T-cell (primary cell): ENCODE measurements around the gene CA12. TPM values are rescaled to one million over a fixed set of nuclear protein-coding genes. Genes with fewer than 3 reads are reported as not detected.

Experiments
- ATAC-seq, 4 experiments: fragments of 200-7000 bp in 3 of 4; fragments of 150-1000 bp in 1 of 4; cut with Tn5 transposase; replicated peaks in 1 of 4; 1 replicate in 3 of 4; 2 replicates in 1 of 4; pipeline ENCODE4 v1.10.0; 2021; ENCODE audit warnings: moderate library complexity in 3 of 4, mild to moderate bottlenecking in 2 of 4, moderate number of reproducible peaks in 1 of 4
- CTCF ChIA-PET, 2 donors: fragments of 300-600 bp; sonication (Branson Sonifier 250); formaldehyde crosslinking; loops; one replicate each; lab custom pipeline; 2022; ENCODE audit warnings: antibody characterized with exemption in 2 of 2; lab: Charles Lee
- POLR2A ChIA-PET, 2 donors: fragments of 300-600 bp; sonication (Branson Sonifier 250); formaldehyde crosslinking; loops; one replicate each; lab custom pipeline; 2022; ENCODE audit warnings: antibody characterized with exemption in 2 of 2; lab: Charles Lee
- DNase-seq, 35 experiments: peaks; one replicate each; pipeline versions ENCODE4 v3.0.0 to v3.0.0-alpha.2; 2013 to 2023
- H3K27ac ChIP-seq: one replicate; pipeline ENCODE4 v1.5.1; 2013; ENCODE audit warnings: low read length
- H3K27me3 ChIP-seq, 2 experiments: replicated peaks in 1 of 2; 1 replicate in 1 of 2; 2 replicates in 1 of 2; pipeline versions ENCODE4 v1.6.1 to v1.7.0; 2013; ENCODE audit warnings: low read length in 1 of 2, mixed read lengths in 1 of 2; ENCODE audit not compliant: control insufficient read depth in 2 of 2, insufficient read depth in 2 of 2; ENCODE audit errors: extremely low read depth in 1 of 2
- H3K36me3 ChIP-seq, 2 donors: 1 replicate in 1 of 2; 2 replicates in 1 of 2; pipeline versions ENCODE4 v1.6.1 to v1.7.0; 2013; ENCODE audit warnings: low read length in 1 of 2; ENCODE audit not compliant: control insufficient read depth in 2 of 2, insufficient read depth in 1 of 2; ENCODE audit errors: extremely low read depth in 1 of 2
- H3K4me1 ChIP-seq, 2 experiments: 1 replicate in 1 of 2; 2 replicates in 1 of 2; pipeline versions ENCODE4 v1.6.1 to v1.7.0; 2013; ENCODE audit warnings: low read length in 2 of 2, mixed read lengths in 1 of 2; ENCODE audit not compliant: insufficient read depth in 2 of 2, control insufficient read depth in 1 of 2; ENCODE audit errors: extremely low read depth in 1 of 2
- H3K4me3 ChIP-seq, 2 donors: 1 replicate in 1 of 2; 2 replicates in 1 of 2; pipeline versions ENCODE4 v1.5.1 to v1.7.0; 2013; ENCODE audit warnings: mild to moderate bottlenecking in 2 of 2, low read length in 1 of 2, moderate library complexity in 1 of 2; ENCODE audit not compliant: control insufficient read depth in 1 of 2; ENCODE audit errors: extremely low read depth in 1 of 2
- H3K9me3 ChIP-seq: 2 replicates; pipeline ENCODE4 v1.7.0; 2013
- H3K27ac Mint-ChIP-seq, 2 donors: one replicate each; pipeline ENCODE4 v1.8.0; 2020 to 2021; ENCODE audit warnings: mild to moderate bottlenecking in 2 of 2, mixed read lengths in 2 of 2
- H3K27me3 Mint-ChIP-seq, 2 donors: one replicate each; pipeline ENCODE4 v1.8.0; 2021 to 2022; ENCODE audit warnings: mixed read lengths in 2 of 2
- H3K36me3 Mint-ChIP-seq: one replicate; pipeline ENCODE4 v1.8.0; 2021; ENCODE audit warnings: mixed read lengths
- H3K4me1 Mint-ChIP-seq, 3 donors: one replicate each; pipeline ENCODE4 v1.8.0; 2020 to 2022; ENCODE audit warnings: mixed read lengths in 3 of 3, mild to moderate bottlenecking in 1 of 3
- H3K4me3 Mint-ChIP-seq, 3 donors: one replicate each; pipeline ENCODE4 v1.8.0; 2020 to 2022; ENCODE audit warnings: mild to moderate bottlenecking in 3 of 3, mixed read lengths in 3 of 3, moderate library complexity in 3 of 3
- H3K9me3 Mint-ChIP-seq, 3 donors: one replicate each; pipeline ENCODE4 v1.8.0; 2020 to 2022; ENCODE audit warnings: mixed read lengths in 3 of 3
- WGBS: methylation state at CpG from one replicate; pipeline ENCODE4 v1.1.5; 2013; ENCODE audit warnings: missing lambda C conversion rate; ENCODE audit not compliant: insufficient coverage; 5-methylcytosine and 5-hydroxymethylcytosine counted together
- total RNA-seq, 35 experiments: library from RNA in 6 of 35; stranded (reverse) in 6 of 35; fragments of 120-200 nt in 1 of 35; gene quantifications; one replicate each; pipeline versions ENCODE4 v1.2.1 to v1.2.4 and lab custom pipeline; 2013 to 2026

CA12 gene
- total RNA-seq, 5 donors from 2014 or later (not counting 1 experiment from before 2014, with no cell fraction given), result 0.12 to 0.51 (median 0.30) TPM; not detected in 2

GRCh38 chr15:63308947-63309346, 72.7 kb downstream of the CA12 start:
- Mint-ChIP-seq H3K4me3 (no peak overlapping the region), H3K27me3 (no peaks in the 10 kb centered on the region), H3K4me1 (no peaks in the 10 kb centered on the region), H3K27ac (no peak overlapping the region), H3K9me3 (no peaks in the 10 kb centered on the region), H3K36me3 (peaks cover 33% of the 10 kb centered on the region)
- Histone ChIP-seq H3K4me3 (no peak overlapping the region), H3K27ac (no peak overlapping the region), H3K4me1 (no peaks in the 10 kb centered on the region), H3K36me3 (peaks cover 13 to 18% of the 10 kb centered on the region in 2 donors), H3K27me3 (no peaks in the 10 kb centered on the region), H3K9me3 (no peaks in the 10 kb centered on the region)
- CTCF ChIA-PET, result no interaction called here
- POLR2A ChIA-PET, result no interaction called here
- ATAC-seq, result no peak
- DNase-seq, result no peak
- no CpG with 5 or more reads among the region's 2 CpGs for WGBS

DNA sequence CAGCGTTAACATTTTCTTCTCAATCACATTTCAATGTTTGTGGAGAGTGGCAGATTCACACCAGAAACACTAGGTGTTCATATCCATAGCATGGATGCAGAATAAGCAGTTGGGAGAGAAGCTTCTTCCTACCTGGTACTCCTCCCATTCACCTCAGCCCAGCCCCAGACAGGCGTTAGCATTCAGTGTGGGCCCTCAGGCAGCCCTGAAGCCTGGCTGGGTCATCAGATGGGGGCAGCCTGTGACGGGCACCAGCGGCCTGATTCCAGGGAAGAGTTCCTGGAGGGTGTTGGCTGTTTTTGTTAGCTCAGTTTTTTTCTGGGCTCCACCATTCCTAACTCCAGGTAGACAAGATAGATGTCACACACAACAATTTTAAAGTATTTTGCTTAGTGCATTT, 73.2 kb downstream of the CA12 start:
- Histone ChIP-seq H3K4me1 (no peaks in the 10 kb centered on the region), H3K4me3 (no peak overlapping the region), H3K36me3 (peaks cover 13 to 23% of the 10 kb centered on the region in 2 donors), H3K9me3 (no peaks in the 10 kb centered on the region), H3K27me3 (no peaks in the 10 kb centered on the region), H3K27ac (no peak overlapping the region)
- Mint-ChIP-seq H3K9me3 (no peaks in the 10 kb centered on the region), H3K4me1 (no peaks in the 10 kb centered on the region), H3K36me3 (peaks cover 34% of the 10 kb centered on the region), H3K27ac (no peak overlapping the region), H3K4me3 (no peak overlapping the region), H3K27me3 (no peaks in the 10 kb centered on the region)
- DNase-seq (no peak), ATAC-seq (no peak)
- no CpG with 5 or more reads among the region's 4 CpGs for WGBS
- ChIA-PET POLR2A (no interaction called here), CTCF (no interaction called here)

GRCh38 chr15:63306492-63307073, 75.1 kb downstream of the CA12 start:
- Histone ChIP-seq H3K36me3 (peaks cover 13 to 31% of the 10 kb centered on the region in 2 donors), H3K4me3 (no peak overlapping the region), H3K9me3 (no peaks in the 10 kb centered on the region), H3K4me1 (no peaks in the 10 kb centered on the region), H3K27ac (no peak overlapping the region), H3K27me3 (no peaks in the 10 kb centered on the region)
- DNase-seq (no peak), ATAC-seq (no peak)
- Mint-ChIP-seq H3K4me1 (no peaks in the 10 kb centered on the region), H3K36me3 (peaks cover 48% of the 10 kb centered on the region), H3K9me3 (no peaks in the 10 kb centered on the region), H3K27me3 (no peaks in the 10 kb centered on the region), H3K27ac (no peak overlapping the region), H3K4me3 (no peak overlapping the region)
- ChIA-PET POLR2A (interaction anchor here in 1 of 2 donors (0.6 kb wide), 1 partner anchor 18 kb away, joined by 6 read pairs; no protein-coding TSS in a partner anchor), CTCF (no interaction called here)
- WGBS, result 100% methylated on average over 2 of the region's 5 CpGs

DNA sequence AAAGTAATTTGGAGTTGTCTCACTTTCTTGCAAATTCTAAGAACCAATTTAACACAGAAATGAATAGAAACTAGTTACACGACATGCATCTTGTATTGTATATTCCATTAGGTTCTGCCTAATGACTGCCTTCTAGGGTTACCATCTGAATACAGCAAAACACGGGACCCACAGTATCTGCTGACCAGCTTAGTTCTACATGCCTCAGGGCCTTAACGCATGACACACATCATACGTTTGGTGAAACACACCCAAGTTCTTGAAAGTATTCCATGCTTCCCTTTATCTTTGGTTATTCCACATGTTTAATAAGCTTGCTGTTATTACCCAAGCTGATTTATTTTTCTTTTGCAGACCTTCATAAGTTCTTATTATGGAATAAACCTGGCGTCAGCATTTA, 76.4 kb downstream of the CA12 start:
- no peaks in the 10 kb centered on the region for H3K4me1 ChIP-seq
- ATAC-seq, result no peak
- no peak overlapping the region for H3K27ac ChIP-seq
- no peak overlapping the region for H3K4me3 Mint-ChIP-seq
- H3K27ac Mint-ChIP-seq, result no peak overlapping the region
- 88% methylated on average over 5 of the region's 5 CpGs for WGBS
- H3K27me3 ChIP-seq, result no peaks in the 10 kb centered on the region
- H3K4me1 Mint-ChIP-seq, result no peaks in the 10 kb centered on the region
- ChIA-PET CTCF (no interaction called here), POLR2A (interaction anchor here in 1 of 2 donors (0.5 kb wide), 1 partner anchor 14 kb away, joined by 3 read pairs; no protein-coding TSS in a partner anchor)
- no peaks in the 10 kb centered on the region for H3K27me3 Mint-ChIP-seq
- H3K9me3 ChIP-seq, result no peaks in the 10 kb centered on the region
- no peaks in the 10 kb centered on the region for H3K9me3 Mint-ChIP-seq
- peaks cover 48% of the 10 kb centered on the region for H3K36me3 Mint-ChIP-seq
- no peak overlapping the region for H3K4me3 ChIP-seq
- no peak for DNase-seq
- H3K36me3 ChIP-seq, result peaks cover 13 to 34% of the 10 kb centered on the region in 2 donors

DNA sequence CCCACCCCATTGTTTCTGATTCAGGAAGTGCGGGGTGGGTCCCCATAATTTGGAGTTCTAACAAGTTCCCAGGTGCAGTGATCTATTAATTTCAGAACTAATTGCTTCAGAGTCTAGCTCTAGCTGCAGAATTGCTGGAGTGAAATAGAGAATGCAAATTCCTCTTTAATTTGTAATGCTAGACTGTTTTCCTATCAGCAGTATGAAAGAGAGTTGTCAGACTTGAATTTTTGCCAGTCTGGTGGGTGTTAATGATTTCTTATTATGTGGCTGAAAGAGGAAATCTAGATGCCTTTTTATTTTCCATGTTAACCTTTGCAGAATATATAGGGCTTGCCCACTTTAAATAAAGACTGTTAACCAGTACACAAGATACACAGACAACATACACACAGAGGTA, 80.6 kb downstream of the CA12 start:
- Histone ChIP-seq H3K4me3 (no peak overlapping the region), H3K4me1 (peaks cover 0 to 3% of the 10 kb centered on the region in 2 experiments), H3K9me3 (no peaks in the 10 kb centered on the region), H3K36me3 (peaks cover 9 to 38% of the 10 kb centered on the region in 2 donors), H3K27ac (no peak overlapping the region), H3K27me3 (no peaks in the 10 kb centered on the region)
- POLR2A ChIA-PET, result no interaction called here
- Mint-ChIP-seq H3K27me3 (no peaks in the 10 kb centered on the region), H3K9me3 (no peaks in the 10 kb centered on the region), H3K27ac (no peak overlapping the region), H3K4me3 (no peak overlapping the region), H3K4me1 (peaks cover 0 to 4% (median 2%) of the 10 kb centered on the region in 3 donors), H3K36me3 (peaks cover 68% of the 10 kb centered on the region)
- CTCF ChIA-PET, result no interaction called here
- WGBS, result 50% methylated on average over 1 of the region's 1 CpG
- DNase-seq, result no peak
- no peak for ATAC-seq

DNA sequence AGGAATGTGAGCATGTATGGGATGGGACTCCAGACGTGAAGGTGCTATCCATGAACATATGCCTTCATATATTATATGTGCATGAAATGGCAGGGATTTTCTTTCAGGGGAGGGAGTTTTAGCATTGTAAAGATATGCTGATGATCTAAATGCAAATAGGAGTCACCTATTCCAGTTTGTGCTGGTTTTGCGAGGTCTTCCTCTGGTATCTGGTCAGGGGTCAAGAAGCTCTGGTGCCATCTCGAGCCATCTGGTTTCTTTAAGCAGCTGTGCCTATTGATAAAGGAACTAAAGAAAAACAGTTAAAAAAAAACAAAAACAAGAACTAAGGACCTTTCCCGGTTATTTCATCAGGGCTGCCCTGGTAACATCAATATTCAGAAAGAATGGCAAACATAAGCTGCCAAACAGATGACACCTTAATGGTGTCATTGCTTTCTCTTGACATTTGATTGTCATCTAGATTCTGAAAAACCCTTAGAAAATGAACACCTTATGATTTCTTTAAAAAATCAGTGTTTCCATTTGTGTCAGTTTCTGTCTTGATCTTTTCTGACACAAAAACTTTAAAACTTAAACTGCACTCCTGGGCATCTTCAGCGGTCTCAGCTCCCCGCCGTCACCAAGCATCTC, 81.6 kb downstream of the CA12 start:
- no peaks in the 10 kb centered on the region for H3K27me3 ChIP-seq
- 75% methylated on average over 4 of the region's 7 CpGs for WGBS
- DNase-seq, result no peak
- no peak overlapping the region for H3K27ac ChIP-seq
- H3K27ac Mint-ChIP-seq, result no peak overlapping the region
- no peaks in the 10 kb centered on the region for H3K9me3 Mint-ChIP-seq
- no peaks in the 10 kb centered on the region for H3K9me3 ChIP-seq
- no peak overlapping the region for H3K4me3 ChIP-seq
- ChIA-PET CTCF (interaction anchor here in 1 of 2 donors (1.3 kb wide), 1 partner anchor 9 kb away, joined by 3 read pairs; no protein-coding TSS in a partner anchor), POLR2A (interaction anchor here in 1 of 2 donors (0.6 kb wide), 1 partner anchor 779 kb away, joined by 3 read pairs; no protein-coding TSS in a partner anchor)
- H3K27me3 Mint-ChIP-seq, result no peaks in the 10 kb centered on the region
- peaks cover 0 to 11% of the 10 kb centered on the region in 2 experiments for H3K4me1 ChIP-seq
- no peak overlapping the region for H3K4me3 Mint-ChIP-seq
- H3K36me3 ChIP-seq, result peaks cover 0 to 32% of the 10 kb centered on the region in 2 donors
- ATAC-seq, result no peak
- H3K36me3 Mint-ChIP-seq, result peaks cover 66% of the 10 kb centered on the region
- H3K4me1 Mint-ChIP-seq, result peaks cover 2 to 8% (median 7%) of the 10 kb centered on the region in 3 donors
